ENCODE data around the gene ARHGAP35. TPM values are rescaled to one million over a fixed set of nuclear protein-coding genes. Genes with fewer than 3 reads are reported as not detected.
A peak's percentile ranks its signal among the peaks of the same experiment; 100 is the strongest.

The ARHGAP35 gene
- total RNA-seq, 4 donors from 2014 or later: 77.1 to 159 (median 98.4) TPM

DNA sequence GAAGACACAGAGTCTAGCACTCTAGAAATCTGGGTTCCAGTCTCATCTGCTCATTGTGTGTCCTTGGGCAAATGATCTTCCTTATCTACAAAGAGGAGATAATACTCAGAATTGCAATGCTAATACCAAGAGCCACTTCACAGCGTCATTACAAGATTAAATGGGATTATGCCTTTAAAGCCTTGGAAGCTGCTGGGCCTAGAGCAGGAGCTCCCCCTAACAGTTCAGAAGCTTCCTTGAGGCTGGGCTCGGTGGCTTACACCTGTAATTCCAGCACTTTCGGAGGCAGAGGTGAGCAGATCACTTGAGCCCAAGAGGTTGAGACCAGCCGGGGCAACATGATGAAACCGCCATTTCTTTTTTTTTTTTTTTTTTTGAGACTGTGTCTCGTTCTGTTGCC lies 37.7 kb upstream of the ARHGAP35 start:
- intact Hi-C loops (cut with DNase I; ENCODE audit: low total_unique reads) (no loop called here), in situ Hi-C loops (cut with MboI; ENCODE audit: low pct_ligation_motif_present in 1 of 4, low pct_unique_long_range_greater_than_20kb in 1 of 4, low sequenced_read_pairs in 3 of 4) (no loop called here)
- Histone ChIP-seq H3K36me3 (no peaks in the 10 kb centered on the region), H3K9me3 (no peaks in the 10 kb centered on the region), H3K4me1 (peaks cover 9 to 27% (median 19%) of the 10 kb centered on the region in 4 donors), H3K4me3 (no peak overlapping the region), H3K27me3 (no peaks in the 10 kb centered on the region), H3K27ac (no peak overlapping the region)
- TF ChIP-seq POLR2AphosphoS5 (IDR thresholded peaks at IDR 0.05) (no peak), POLR2A (IDR thresholded peaks at IDR 0.05) (no peak), EP300 (IDR thresholded peaks at IDR 0.05; ENCODE audit: low read depth) (no peak)
- TF ChIP-seq, protein P1, sequence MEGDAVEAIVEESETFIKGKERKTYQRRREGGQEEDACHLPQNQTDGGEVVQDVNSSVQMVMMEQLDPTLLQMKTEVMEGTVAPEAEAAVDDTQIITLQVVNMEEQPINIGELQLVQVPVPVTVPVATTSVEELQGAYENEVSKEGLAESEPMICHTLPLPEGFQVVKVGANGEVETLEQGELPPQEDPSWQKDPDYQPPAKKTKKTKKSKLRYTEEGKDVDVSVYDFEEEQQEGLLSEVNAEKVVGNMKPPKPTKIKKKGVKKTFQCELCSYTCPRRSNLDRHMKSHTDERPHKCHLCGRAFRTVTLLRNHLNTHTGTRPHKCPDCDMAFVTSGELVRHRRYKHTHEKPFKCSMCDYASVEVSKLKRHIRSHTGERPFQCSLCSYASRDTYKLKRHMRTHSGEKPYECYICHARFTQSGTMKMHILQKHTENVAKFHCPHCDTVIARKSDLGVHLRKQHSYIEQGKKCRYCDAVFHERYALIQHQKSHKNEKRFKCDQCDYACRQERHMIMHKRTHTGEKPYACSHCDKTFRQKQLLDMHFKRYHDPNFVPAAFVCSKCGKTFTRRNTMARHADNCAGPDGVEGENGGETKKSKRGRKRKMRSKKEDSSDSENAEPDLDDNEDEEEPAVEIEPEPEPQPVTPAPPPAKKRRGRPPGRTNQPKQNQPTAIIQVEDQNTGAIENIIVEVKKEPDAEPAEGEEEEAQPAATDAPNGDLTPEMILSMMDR (IDR thresholded peaks at IDR 0.05): no peak
- WGBS, 2 donors (ENCODE audit: low coverage in 1 of 2): 87% methylated on average over 4 to 6 of the region's 6 CpGs
- DNase-seq: no peak

DNA sequence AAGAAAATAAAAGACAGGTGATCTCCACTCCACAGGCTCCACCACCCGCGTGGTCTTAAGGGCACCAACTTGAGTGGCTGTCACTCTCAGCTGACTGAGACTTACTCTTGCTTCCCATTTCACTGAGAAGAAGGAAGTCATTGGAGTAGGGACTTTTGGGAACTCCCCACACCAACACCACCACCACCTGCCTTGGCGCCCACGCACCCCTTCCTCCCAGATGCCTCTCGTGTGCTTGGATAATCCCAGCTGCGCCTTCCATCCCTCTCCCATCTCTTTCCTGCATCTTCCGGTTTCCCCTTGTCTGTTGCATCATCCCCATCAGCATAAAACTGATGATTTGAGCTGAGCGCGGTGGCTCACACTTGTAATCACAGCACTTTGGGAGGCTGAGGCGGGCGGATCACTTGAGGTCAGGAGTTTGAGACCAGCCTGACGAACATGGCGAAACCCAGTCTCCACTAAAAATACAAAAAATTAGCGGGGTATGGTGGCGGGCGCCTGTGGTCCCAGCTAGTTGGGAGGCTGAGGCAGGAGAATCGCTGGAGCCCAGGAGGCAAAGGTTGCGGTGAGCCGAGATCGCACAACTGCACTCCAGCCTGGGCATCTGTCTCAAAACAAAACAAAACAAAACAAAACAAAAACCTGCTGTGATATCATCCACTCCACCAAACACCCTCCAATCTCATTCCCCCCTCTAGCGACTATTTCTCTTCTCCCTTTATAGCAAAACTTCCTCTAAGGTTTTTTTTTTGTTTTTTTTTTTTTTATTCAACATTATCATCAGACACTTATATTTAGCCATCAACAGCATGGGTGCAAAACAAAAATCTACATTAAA lies 35.7 kb upstream of the ARHGAP35 start:
- TF ChIP-seq POLR2AphosphoS5 (IDR thresholded peaks at IDR 0.05) (no peak), POLR2A (IDR thresholded peaks at IDR 0.05) (no peak), EP300 (IDR thresholded peaks at IDR 0.05; ENCODE audit: low read depth) (no peak)
- TF ChIP-seq, protein P1 (IDR thresholded peaks at IDR 0.05): no peak
- H3K27ac ChIP-seq: peak overlapping the region; percentile 47 to 67 (median 52)
- intact Hi-C loops (cut with DNase I; ENCODE audit: low total_unique reads) (no loop called here), in situ Hi-C loops (cut with MboI; ENCODE audit: low pct_ligation_motif_present in 1 of 4, low pct_unique_long_range_greater_than_20kb in 1 of 4, low sequenced_read_pairs in 3 of 4) (loop anchor here in 1 of 4 donors (5.0 kb wide), 1 partner anchor 48 kb away; no protein-coding TSS in a partner anchor)
- no peaks in the 10 kb centered on the region for H3K36me3 ChIP-seq
- DNase-seq: peak; percentile 22
- no peaks in the 10 kb centered on the region for H3K9me3 ChIP-seq
- no peak overlapping the region for H3K4me3 ChIP-seq
- H3K27me3 ChIP-seq: no peaks in the 10 kb centered on the region
- WGBS, 2 donors (ENCODE audit: low coverage in 1 of 2): 74 to 78% methylated on average over 8 to 21 of the region's 21 CpGs
- H3K4me1 ChIP-seq: peaks cover 9 to 28% (median 20%) of the 10 kb centered on the region in 4 donors

DNA sequence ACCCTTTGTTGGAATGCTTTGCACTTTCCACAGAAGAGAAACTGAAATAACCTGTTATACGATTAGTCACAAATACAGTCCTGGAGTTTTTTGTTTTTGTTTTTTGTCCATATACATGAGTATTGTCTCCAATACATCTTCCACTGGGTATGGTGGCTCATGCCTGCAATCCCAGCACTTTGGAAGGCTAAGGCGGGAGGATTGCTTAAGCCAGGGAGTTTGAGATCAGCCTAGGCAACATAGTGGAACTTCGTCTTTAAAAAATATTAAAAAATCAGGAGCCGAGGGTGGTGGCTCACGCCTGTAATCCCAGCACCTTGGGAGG lies 35.1 kb upstream of the ARHGAP35 start:
- in situ Hi-C loops (cut with MboI; ENCODE audit: low pct_ligation_motif_present in 1 of 4, low pct_unique_long_range_greater_than_20kb in 1 of 4, low sequenced_read_pairs in 3 of 4): loop anchor here in 1 of 4 donors (5.0 kb wide), 1 partner anchor 48 kb away; no protein-coding TSS in a partner anchor
- H3K4me1 ChIP-seq: peaks cover 5 to 22% (median 15%) of the 10 kb centered on the region in 4 donors
- no peaks in the 10 kb centered on the region for H3K9me3 ChIP-seq
- no peak overlapping the region for H3K27ac ChIP-seq
- intact Hi-C loops (cut with DNase I; ENCODE audit: low total_unique reads): no loop called here
- WGBS, 2 donors (ENCODE audit: low coverage in 1 of 2): 79 to 92% methylated on average over 2 to 5 of the region's 5 CpGs
- H3K36me3 ChIP-seq: no peaks in the 10 kb centered on the region
- TF ChIP-seq POLR2AphosphoS5 (IDR thresholded peaks at IDR 0.05) (no peak), EP300 (IDR thresholded peaks at IDR 0.05; ENCODE audit: low read depth) (no peak), POLR2A (IDR thresholded peaks at IDR 0.05) (no peak)
- TF ChIP-seq, protein P1 (IDR thresholded peaks at IDR 0.05): no peak
- no peaks in the 10 kb centered on the region for H3K27me3 ChIP-seq
- no peak overlapping the region for H3K4me3 ChIP-seq
- no peak for DNase-seq

DNA sequence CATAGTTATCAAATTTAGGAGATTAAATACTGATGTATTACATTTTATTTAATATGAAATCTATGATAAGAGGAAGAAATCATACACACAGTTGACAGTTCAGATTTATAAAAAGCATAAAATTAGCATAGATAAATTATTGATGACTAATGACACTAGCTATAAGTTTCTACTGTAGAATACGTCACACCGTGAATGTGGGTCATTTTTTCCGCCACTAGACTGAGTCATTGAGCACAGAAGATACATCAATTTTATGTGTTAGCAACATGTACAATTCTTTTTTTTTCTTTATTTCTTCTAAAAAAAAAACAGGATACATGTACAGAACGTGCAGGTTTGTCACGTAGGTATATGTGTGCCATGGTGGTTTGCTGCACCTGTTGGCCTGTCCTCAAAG lies 32.3 kb upstream of the ARHGAP35 start:
- intact Hi-C loops (cut with DNase I; ENCODE audit: low total_unique reads) (no loop called here), in situ Hi-C loops (cut with MboI; ENCODE audit: low pct_ligation_motif_present in 1 of 4, low pct_unique_long_range_greater_than_20kb in 1 of 4, low sequenced_read_pairs in 3 of 4) (loop anchor here in 1 of 4 donors (5.0 kb wide), 1 partner anchor 51 kb away; no protein-coding TSS in a partner anchor)
- DNase-seq: no peak
- H3K27me3 ChIP-seq: no peaks in the 10 kb centered on the region
- no peaks in the 10 kb centered on the region for H3K36me3 ChIP-seq
- no peak overlapping the region for H3K27ac ChIP-seq
- no peak overlapping the region for H3K4me3 ChIP-seq
- peaks cover 0 to 4% (median 2%) of the 10 kb centered on the region in 4 donors for H3K4me1 ChIP-seq
- H3K9me3 ChIP-seq: no peaks in the 10 kb centered on the region
- TF ChIP-seq POLR2AphosphoS5 (IDR thresholded peaks at IDR 0.05): no peak
- TF ChIP-seq, protein P1 (IDR thresholded peaks at IDR 0.05): no peak
- TF ChIP-seq EP300 (IDR thresholded peaks at IDR 0.05; ENCODE audit: low read depth): no peak
- TF ChIP-seq POLR2A (IDR thresholded peaks at IDR 0.05): no peak
- WGBS, 2 donors (ENCODE audit: low coverage in 1 of 2): 66 to 76% methylated on average over 5 of the region's 5 CpGs

All from transverse colon (tissue), 4 donors.